ENCODE results near the gene GAB3. TPM values are rescaled to one million over a fixed set of nuclear protein-coding genes. Genes with fewer than 3 reads are reported as not detected.

Gene GAB3
- polyA plus RNA-seq, 1 donor from 2014 or later, result not detected

DNA sequence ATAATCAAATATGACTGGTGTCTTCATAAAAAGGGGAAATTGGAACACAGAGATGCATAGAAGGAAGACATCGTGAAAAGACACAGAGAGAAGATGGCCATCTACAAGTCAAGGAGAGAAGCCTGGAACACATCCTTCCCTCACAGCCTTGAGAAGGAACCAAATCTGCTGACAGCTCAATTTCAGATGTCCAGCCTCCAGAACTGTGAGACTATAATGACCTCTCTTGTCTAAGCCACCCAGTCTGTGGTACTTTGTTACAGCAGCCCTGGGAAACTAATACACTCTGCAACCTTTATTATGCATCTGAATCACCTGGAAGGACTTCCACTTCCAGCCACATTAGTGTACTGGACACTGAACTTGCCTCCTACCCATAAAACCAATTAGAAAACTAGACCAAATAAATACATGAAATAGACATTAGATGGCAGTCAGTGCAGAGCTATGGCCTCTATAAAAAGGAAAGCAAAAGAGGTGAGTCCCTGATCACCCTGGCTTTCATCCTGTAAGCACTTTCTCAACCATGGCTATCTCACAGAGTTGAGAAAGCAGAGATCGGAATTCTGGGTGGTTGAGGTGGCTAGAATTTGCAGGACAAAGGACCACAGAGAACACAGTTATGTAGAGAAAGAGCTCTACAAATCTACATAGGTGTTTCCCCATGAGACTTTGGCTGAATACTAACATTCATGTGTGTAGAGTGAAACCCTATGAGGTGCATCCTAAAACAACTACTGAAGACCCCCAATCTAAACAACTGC, 25.7 kb downstream of the GAB3 start:
- no peaks in the 10 kb centered on the region for H3K27me3 ChIP-seq (ENCODE audit: insufficient read depth, low read depth, low read length)
- no peaks in the 10 kb centered on the region for H3F3A ChIP-seq (ENCODE audit: insufficient read depth, low read length, poor library complexity, severe bottlenecking)
- H3K27ac ChIP-seq (ENCODE audit: low read length), result no peak overlapping the region
- no peaks in the 10 kb centered on the region for H3K9me3 ChIP-seq (ENCODE audit: low read length)
- TF ChIP-seq SMC3 (conservative IDR thresholded peaks at IDR 0.05; ENCODE audit: poor library complexity) (no peak), TAF1 (IDR thresholded peaks at IDR 0.05; ENCODE audit: low read depth) (no peak), MXI1 (conservative IDR thresholded peaks at IDR 0.05; ENCODE audit: poor library complexity, severe bottlenecking) (no peak)
- TF ChIP-seq, protein P1, sequence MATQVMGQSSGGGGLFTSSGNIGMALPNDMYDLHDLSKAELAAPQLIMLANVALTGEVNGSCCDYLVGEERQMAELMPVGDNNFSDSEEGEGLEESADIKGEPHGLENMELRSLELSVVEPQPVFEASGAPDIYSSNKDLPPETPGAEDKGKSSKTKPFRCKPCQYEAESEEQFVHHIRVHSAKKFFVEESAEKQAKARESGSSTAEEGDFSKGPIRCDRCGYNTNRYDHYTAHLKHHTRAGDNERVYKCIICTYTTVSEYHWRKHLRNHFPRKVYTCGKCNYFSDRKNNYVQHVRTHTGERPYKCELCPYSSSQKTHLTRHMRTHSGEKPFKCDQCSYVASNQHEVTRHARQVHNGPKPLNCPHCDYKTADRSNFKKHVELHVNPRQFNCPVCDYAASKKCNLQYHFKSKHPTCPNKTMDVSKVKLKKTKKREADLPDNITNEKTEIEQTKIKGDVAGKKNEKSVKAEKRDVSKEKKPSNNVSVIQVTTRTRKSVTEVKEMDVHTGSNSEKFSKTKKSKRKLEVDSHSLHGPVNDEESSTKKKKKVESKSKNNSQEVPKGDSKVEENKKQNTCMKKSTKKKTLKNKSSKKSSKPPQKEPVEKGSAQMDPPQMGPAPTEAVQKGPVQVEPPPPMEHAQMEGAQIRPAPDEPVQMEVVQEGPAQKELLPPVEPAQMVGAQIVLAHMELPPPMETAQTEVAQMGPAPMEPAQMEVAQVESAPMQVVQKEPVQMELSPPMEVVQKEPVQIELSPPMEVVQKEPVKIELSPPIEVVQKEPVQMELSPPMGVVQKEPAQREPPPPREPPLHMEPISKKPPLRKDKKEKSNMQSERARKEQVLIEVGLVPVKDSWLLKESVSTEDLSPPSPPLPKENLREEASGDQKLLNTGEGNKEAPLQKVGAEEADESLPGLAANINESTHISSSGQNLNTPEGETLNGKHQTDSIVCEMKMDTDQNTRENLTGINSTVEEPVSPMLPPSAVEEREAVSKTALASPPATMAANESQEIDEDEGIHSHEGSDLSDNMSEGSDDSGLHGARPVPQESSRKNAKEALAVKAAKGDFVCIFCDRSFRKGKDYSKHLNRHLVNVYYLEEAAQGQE (IDR thresholded peaks at IDR 0.05; ENCODE audit: borderline replicate concordance), result no peak
- H3K79me2 ChIP-seq (replicated peaks; ENCODE audit: insufficient read depth, low read length), result no peaks in the 10 kb centered on the region
- H3K4me3 ChIP-seq (ENCODE audit: low read length), result no peak overlapping the region
- H3K9me2 ChIP-seq (ENCODE audit: insufficient read depth, low read length), result no peaks in the 10 kb centered on the region
- no peaks in the 10 kb centered on the region for H3K36me3 ChIP-seq (ENCODE audit: insufficient read depth, low read length)
- H3K4me2 ChIP-seq (ENCODE audit: low read length), result no peak overlapping the region
- H4K20me1 ChIP-seq (ENCODE audit: insufficient read depth), result no peaks in the 10 kb centered on the region
- no peak overlapping the region for H3K9ac ChIP-seq (ENCODE audit: low read length)
- H2AFZ ChIP-seq (ENCODE audit: low read depth, low read length), result no peak overlapping the region

DNA sequence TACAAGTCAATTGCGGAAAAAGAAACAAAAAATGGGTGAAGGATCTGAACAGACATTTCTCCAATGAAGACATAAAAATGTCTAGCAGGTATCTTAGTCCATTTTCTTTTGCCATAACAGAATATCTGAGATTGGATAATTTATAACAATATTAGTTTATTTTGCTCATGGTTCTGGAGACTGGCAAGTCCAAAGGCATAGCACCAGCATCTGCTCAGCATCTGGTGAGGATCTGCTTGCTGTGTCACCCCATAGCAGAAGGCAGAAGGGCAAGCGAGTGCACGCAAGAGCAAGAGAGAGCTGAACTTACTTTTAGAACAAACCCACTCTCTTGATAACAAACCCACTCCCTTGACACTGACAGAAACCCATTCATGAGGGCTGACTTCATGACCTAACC, 29.7 kb downstream of the GAB3 start:
- Histone ChIP-seq H2AFZ (ENCODE audit: low read depth, low read length) (no peak overlapping the region), H3K9me2 (ENCODE audit: insufficient read depth, low read length) (no peaks in the 10 kb centered on the region), H4K20me1 (ENCODE audit: insufficient read depth) (no peaks in the 10 kb centered on the region), H3K27me3 (ENCODE audit: insufficient read depth, low read depth, low read length) (no peaks in the 10 kb centered on the region), H3K79me2 (replicated peaks; ENCODE audit: insufficient read depth, low read length) (no peaks in the 10 kb centered on the region), H3K36me3 (ENCODE audit: insufficient read depth, low read length) (no peaks in the 10 kb centered on the region), H3K4me2 (ENCODE audit: low read length) (no peak overlapping the region), H3K27ac (ENCODE audit: low read length) (no peak overlapping the region), H3K4me3 (ENCODE audit: low read length) (no peak overlapping the region), H3F3A (ENCODE audit: insufficient read depth, low read length, poor library complexity, severe bottlenecking) (no peaks in the 10 kb centered on the region), H3K9ac (ENCODE audit: low read length) (no peak overlapping the region), H3K9me3 (ENCODE audit: low read length) (no peaks in the 10 kb centered on the region)
- TF ChIP-seq POLR2AphosphoS5 (IDR thresholded peaks at IDR 0.05), result no peak
- no peak for TF ChIP-seq TAF1 (IDR thresholded peaks at IDR 0.05; ENCODE audit: low read depth)
- TF ChIP-seq, protein P1 (IDR thresholded peaks at IDR 0.05; ENCODE audit: borderline replicate concordance), result no peak
- no peak for TF ChIP-seq RAD21 (conservative IDR thresholded peaks at IDR 0.05)
- TF ChIP-seq, protein P2, sequence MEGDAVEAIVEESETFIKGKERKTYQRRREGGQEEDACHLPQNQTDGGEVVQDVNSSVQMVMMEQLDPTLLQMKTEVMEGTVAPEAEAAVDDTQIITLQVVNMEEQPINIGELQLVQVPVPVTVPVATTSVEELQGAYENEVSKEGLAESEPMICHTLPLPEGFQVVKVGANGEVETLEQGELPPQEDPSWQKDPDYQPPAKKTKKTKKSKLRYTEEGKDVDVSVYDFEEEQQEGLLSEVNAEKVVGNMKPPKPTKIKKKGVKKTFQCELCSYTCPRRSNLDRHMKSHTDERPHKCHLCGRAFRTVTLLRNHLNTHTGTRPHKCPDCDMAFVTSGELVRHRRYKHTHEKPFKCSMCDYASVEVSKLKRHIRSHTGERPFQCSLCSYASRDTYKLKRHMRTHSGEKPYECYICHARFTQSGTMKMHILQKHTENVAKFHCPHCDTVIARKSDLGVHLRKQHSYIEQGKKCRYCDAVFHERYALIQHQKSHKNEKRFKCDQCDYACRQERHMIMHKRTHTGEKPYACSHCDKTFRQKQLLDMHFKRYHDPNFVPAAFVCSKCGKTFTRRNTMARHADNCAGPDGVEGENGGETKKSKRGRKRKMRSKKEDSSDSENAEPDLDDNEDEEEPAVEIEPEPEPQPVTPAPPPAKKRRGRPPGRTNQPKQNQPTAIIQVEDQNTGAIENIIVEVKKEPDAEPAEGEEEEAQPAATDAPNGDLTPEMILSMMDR (IDR thresholded peaks at IDR 0.05; ENCODE audit: poor library complexity, severe bottlenecking), result no peak
- no peak for TF ChIP-seq SMC3 (conservative IDR thresholded peaks at IDR 0.05; ENCODE audit: poor library complexity)
- no peak for TF ChIP-seq MXI1 (conservative IDR thresholded peaks at IDR 0.05; ENCODE audit: poor library complexity, severe bottlenecking)
